Activated T-helper 2 cell treated with anti-CD3 and anti-CD28 coated beads, Interferon-gamma antibody, Interleukin-2, Interleukin-4, amounts not matched to agents 10 μg/mL and 5 μg/mL and 100 μg/mL, durations not matched to agents 14 hours and 24 hours and 36 hours (primary cell): Measurements from ENCODE around the gene RCAN1. TPM values are rescaled to one million over a fixed set of nuclear protein-coding genes. Genes with fewer than 3 reads are reported as not detected.

Source experiments
- DNase-seq: peaks from one replicate; pipeline ENCODE4 v3.0.0; 2021; ENCODE audit warnings: low spot score
- H3K27ac Mint-ChIP-seq: one replicate; pipeline ENCODE4 v1.8.0; 2021; ENCODE audit warnings: mixed read lengths
- H3K27me3 Mint-ChIP-seq: one replicate; pipeline ENCODE4 v1.8.0; 2021; ENCODE audit warnings: low read depth, mixed read lengths
- H3K36me3 Mint-ChIP-seq: one replicate; pipeline ENCODE4 v1.8.0; 2021; ENCODE audit warnings: low read depth, mixed read lengths
- H3K4me1 Mint-ChIP-seq: one replicate; pipeline ENCODE4 v1.8.0; 2021; ENCODE audit warnings: low read depth, mixed read lengths
- H3K4me3 Mint-ChIP-seq: one replicate; pipeline ENCODE4 v1.8.0; 2021; ENCODE audit warnings: low read depth, mild to moderate bottlenecking, moderate library complexity, mixed read lengths
- H3K9me3 Mint-ChIP-seq: one replicate; pipeline ENCODE4 v1.8.0; 2021; ENCODE audit warnings: mixed read lengths
- intact Hi-C: fragments of 100-400 bp; cut with micrococcal nuclease; formaldehyde crosslinking; loops from one replicate; pipeline ENCODE4 v1.15.1; 2023
- total RNA-seq: library from RNA; stranded (reverse); gene quantifications from 2 replicates; pipeline ENCODE4 v1.2.3, GENCODE V29; 2022

RCAN1 gene
- total RNA-seq, 1 donor from 2014 or later, result 21.1 TPM

DNA sequence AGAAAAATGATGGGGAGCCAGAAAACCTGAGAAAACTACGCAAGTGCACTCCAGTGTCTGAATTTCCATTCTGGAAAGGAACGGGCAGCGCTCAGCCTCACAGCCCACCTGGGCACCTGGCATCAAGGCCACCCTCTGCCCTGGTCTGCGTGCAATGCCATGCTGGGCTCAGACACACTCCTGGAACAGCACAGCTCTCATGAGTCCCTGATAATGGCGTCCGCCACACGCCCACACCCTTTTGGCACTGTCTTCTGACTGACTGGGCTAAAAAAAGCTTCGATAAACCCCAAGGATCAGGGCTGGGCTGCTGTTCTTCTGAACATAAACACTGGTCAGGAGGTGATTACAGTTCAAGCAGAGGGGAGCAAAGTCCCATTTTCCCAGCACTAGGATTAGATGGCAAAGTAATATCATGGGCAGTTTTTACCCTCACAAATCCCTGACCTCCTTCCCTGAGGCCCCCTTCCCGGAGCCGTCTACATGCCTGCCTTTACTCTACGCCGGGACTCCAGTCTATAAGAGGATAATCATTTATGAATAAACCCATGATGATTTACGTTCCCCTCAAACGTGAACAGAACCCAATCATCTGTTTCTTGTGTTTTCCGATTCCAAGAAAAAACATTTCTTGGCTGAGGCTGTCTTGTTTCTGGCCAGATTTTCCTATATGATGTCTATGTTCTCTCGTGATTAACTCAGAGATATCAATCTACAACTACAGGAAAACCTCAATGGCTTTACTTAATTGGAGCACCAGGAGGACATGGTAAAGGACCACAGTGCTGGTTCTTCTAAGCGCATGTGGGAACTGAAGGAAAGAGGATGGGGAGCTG lies 22.6 kb downstream of the RCAN1 start:
- Mint-ChIP-seq H3K9me3 (no peaks in the 10 kb centered on the region), H3K27ac (no peak overlapping the region), H3K27me3 (peaks cover 1% of the 10 kb centered on the region), H3K36me3 (no peaks in the 10 kb centered on the region), H3K4me1 (no peaks in the 10 kb centered on the region), H3K4me3 (no peak overlapping the region)
- intact Hi-C loops, result no loop called here
- DNase-seq, result no peak

DNA sequence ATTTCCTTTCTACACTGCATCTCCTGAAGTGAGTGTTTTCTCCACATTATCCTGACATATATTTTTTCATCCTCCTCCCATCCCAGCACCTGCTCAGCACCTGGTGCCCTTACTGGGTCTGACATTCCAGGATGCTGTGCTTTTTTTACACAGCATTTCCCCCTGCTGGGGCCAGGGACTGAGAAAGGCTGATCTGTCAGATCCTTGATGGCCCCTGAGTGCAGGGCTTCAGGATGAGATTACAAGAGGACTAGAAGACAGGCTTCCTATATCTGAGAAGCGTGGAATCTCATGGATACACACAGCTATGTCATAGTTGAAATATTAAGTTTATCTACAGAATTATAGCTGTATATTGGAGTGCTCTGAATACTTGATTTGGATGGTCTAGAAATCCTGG lies 24.4 kb downstream of the RCAN1 start:
- peaks cover 3% of the 10 kb centered on the region for H3K36me3 Mint-ChIP-seq
- H3K27ac Mint-ChIP-seq, result no peak overlapping the region
- H3K9me3 Mint-ChIP-seq, result peaks cover 8% of the 10 kb centered on the region
- DNase-seq, result no peak
- intact Hi-C loops, result no loop called here
- H3K4me3 Mint-ChIP-seq, result no peak overlapping the region
- peaks cover 1% of the 10 kb centered on the region for H3K27me3 Mint-ChIP-seq
- H3K4me1 Mint-ChIP-seq, result no peaks in the 10 kb centered on the region

- H3K27ac Mint-ChIP-seq, result no peak overlapping the region
- H3K27me3 Mint-ChIP-seq, result peaks cover 1% of the 10 kb centered on the region
- peaks cover 3% of the 10 kb centered on the region for H3K36me3 Mint-ChIP-seq
- peaks cover under 1% of the 10 kb centered on the region for H3K4me1 Mint-ChIP-seq
- intact Hi-C loops, result no loop called here
- H3K4me3 Mint-ChIP-seq, result no peak overlapping the region
- H3K9me3 Mint-ChIP-seq, result peaks cover 8% of the 10 kb centered on the region
- no peak for DNase-seq
Observed at GRCh38 chr21:34589511-34590282, 25.2 kb downstream of the RCAN1 start.

DNA sequence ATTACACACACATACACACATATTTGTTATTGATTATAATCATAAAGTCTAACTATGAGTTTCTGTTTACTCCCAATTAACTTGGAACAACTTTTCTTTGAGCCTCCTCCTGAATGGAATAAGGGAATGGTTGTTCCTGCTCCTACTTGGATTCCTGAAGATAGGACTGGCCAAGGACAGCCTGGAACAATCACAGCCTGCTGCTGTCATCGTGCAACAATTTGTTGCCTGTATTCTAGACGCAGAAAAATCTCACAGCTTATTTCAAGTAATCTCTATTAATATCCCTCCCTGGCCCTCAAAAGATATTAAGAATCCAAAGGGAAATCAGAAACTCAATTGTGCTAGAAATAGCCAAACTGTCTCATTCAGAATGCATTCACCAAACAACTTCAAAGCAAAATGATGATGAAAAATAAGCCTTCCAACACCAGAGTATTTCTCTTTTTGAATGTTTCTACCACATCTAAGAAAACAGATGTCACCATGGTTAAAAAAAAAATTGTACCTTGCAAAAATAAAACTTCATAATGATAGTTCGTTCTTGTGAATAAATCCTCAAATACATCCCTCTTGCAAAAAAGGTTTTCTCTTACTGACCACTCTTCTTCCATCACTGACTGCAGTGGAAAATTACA lies 30.9 kb downstream of the RCAN1 start:
- peaks cover 3% of the 10 kb centered on the region for H3K36me3 Mint-ChIP-seq
- H3K27ac Mint-ChIP-seq, result no peak overlapping the region
- peaks cover 8% of the 10 kb centered on the region for H3K9me3 Mint-ChIP-seq
- intact Hi-C loops, result loop anchor here (2.0 kb wide), 1 partner anchor 73 kb away; no protein-coding TSS in a partner anchor
- no peaks in the 10 kb centered on the region for H3K27me3 Mint-ChIP-seq
- H3K4me3 Mint-ChIP-seq, result no peak overlapping the region
- DNase-seq, result no peak
- H3K4me1 Mint-ChIP-seq, result peaks cover 28% of the 10 kb centered on the region

GRCh38 chr21:34582506-34583150 lies 32.3 kb downstream of the RCAN1 start:
- Mint-ChIP-seq H3K36me3 (peaks cover 3% of the 10 kb centered on the region), H3K4me1 (peaks cover 28% of the 10 kb centered on the region), H3K27me3 (no peaks in the 10 kb centered on the region), H3K4me3 (no peak overlapping the region), H3K27ac (no peak overlapping the region), H3K9me3 (peaks cover 8% of the 10 kb centered on the region)
- DNase-seq, result no peak
- intact Hi-C loops, result loop anchor here (2.0 kb wide), 1 partner anchor 72 kb away; no protein-coding TSS in a partner anchor

- H3K36me3 Mint-ChIP-seq, result no peaks in the 10 kb centered on the region
- no peak overlapping the region for H3K27ac Mint-ChIP-seq
- H3K4me1 Mint-ChIP-seq, result peaks cover 28% of the 10 kb centered on the region
- no peak for DNase-seq
- no peak overlapping the region for H3K4me3 Mint-ChIP-seq
- H3K27me3 Mint-ChIP-seq, result no peaks in the 10 kb centered on the region
- H3K9me3 Mint-ChIP-seq, result no peaks in the 10 kb centered on the region
- intact Hi-C loops, result no loop called here
Observed at GRCh38 chr21:34580181-34580700, 34.7 kb downstream of the RCAN1 start.

DNA sequence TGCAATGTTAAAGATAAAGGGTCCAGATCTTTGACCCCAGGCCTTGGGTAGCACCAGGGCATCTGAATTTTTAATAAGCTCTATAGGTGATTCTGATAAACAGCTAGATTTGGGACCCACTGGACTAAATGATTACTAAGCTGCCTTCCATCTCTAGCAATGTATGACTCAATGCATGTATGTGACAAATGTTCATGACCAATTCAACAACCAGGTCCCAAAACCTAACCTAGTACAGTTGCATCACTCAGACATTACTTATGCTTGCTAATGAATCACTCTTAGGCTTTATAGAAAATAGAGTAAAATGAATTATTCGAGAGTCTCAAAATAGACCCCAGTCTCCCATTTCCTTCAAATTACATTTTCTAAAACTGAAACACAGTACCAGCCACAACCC lies 35.5 kb downstream of the RCAN1 start:
- Mint-ChIP-seq H3K27me3 (no peaks in the 10 kb centered on the region), H3K27ac (no peak overlapping the region), H3K4me3 (no peak overlapping the region), H3K9me3 (no peaks in the 10 kb centered on the region), H3K36me3 (no peaks in the 10 kb centered on the region), H3K4me1 (peaks cover 24% of the 10 kb centered on the region)
- intact Hi-C loops, result no loop called here
- no peak for DNase-seq

- Mint-ChIP-seq H3K9me3 (peaks cover 16% of the 10 kb centered on the region), H3K27ac (no peak overlapping the region), H3K27me3 (no peaks in the 10 kb centered on the region), H3K4me3 (no peak overlapping the region), H3K4me1 (peaks cover 3% of the 10 kb centered on the region), H3K36me3 (peaks cover 8% of the 10 kb centered on the region)
- no peak for DNase-seq
- intact Hi-C loops, result no loop called here
Observed at GRCh38 chr21:34576041-34576511, 38.8 kb downstream of the RCAN1 start.

- H3K27me3 Mint-ChIP-seq, result no peaks in the 10 kb centered on the region
- peaks cover 3% of the 10 kb centered on the region for H3K4me1 Mint-ChIP-seq
- H3K9me3 Mint-ChIP-seq, result peaks cover 16% of the 10 kb centered on the region
- no peak overlapping the region for H3K4me3 Mint-ChIP-seq
- peaks cover 8% of the 10 kb centered on the region for H3K36me3 Mint-ChIP-seq
- DNase-seq, result no peak
- H3K27ac Mint-ChIP-seq, result no peak overlapping the region
- intact Hi-C loops, result no loop called here
Observed at GRCh38 chr21:34574601-34575529, 40.0 kb downstream of the RCAN1 start.

DNA sequence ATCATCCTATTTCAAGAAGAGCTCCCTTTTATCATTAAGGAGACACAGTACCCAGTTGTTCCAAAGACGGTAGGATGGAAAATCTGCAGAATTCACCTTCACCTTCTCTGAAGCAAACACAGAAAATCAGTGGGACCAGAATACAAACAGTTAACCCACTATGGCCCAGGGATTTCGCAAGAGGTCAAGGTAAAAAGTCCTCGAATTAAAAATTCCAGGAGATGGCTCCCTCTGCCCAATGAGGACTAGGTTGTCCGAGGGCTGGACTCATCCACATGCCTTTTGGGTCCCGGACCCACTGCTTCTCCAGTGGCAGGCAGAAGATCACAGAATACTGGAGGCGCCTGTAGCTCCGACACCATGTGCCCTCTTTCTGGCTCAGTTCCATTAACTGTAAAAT lies 42.9 kb downstream of the RCAN1 start:
- no peak for DNase-seq
- no peaks in the 10 kb centered on the region for H3K27me3 Mint-ChIP-seq
- peaks cover 3% of the 10 kb centered on the region for H3K4me1 Mint-ChIP-seq
- H3K36me3 Mint-ChIP-seq, result peaks cover 8% of the 10 kb centered on the region
- intact Hi-C loops, result no loop called here
- H3K9me3 Mint-ChIP-seq, result peaks cover 19% of the 10 kb centered on the region
- no peak overlapping the region for H3K4me3 Mint-ChIP-seq
- H3K27ac Mint-ChIP-seq, result no peak overlapping the region

- Mint-ChIP-seq H3K27me3 (no peaks in the 10 kb centered on the region), H3K9me3 (peaks cover 19% of the 10 kb centered on the region), H3K4me1 (peaks cover 3% of the 10 kb centered on the region), H3K27ac (no peak overlapping the region), H3K36me3 (peaks cover 8% of the 10 kb centered on the region), H3K4me3 (no peak overlapping the region)
- intact Hi-C loops, result no loop called here
- no peak for DNase-seq
Observed at GRCh38 chr21:34570313-34570712, 44.6 kb downstream of the RCAN1 start.
